LNCaP clone FGC (cell line): Measurements from ENCODE around the gene EIF4G3.
A peak's percentile ranks its signal among the peaks of the same experiment; 100 is the strongest.

Experiments
- DNase-seq: peaks from one replicate; pipeline ENCODE4 v3.0.0-alpha.2; 2011; ENCODE audit warnings: low read depth
- H3K4me3 ChIP-seq: 2 replicates; pipeline ENCODE4 v1.5.1; 2011; ENCODE audit warnings: mild to moderate bottlenecking, low read depth, low read length, control low read depth
- TF ChIP-seq, protein P1 (sequence below): IDR thresholded peaks from 2 replicates; pipeline ENCODE4 v1.5.1; 2012; ENCODE audit warnings: mild to moderate bottlenecking; ENCODE audit not compliant: control insufficient read depth, insufficient read depth; ENCODE audit errors: extremely low read depth

EIF4G3 gene

DNA sequence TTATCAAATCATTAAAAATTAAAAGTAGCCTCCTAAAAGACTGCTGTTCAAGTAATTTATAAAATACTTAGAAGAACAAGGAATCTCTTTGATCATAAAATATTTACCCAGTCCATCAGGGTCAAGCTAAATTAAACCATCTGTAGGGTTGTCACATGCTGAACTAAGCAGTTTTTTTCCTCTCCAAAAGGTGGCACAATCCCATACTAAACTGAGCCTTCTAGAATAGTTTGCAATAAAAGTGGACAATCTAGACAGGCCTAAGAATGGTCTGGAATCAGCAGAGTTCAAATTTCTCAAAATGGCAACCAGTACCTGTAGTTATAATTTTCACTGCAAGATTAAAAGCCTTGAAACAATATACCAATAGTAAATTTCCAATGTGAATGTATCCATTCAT is 194.8 kb downstream of the EIF4G3 start:
- TF ChIP-seq, protein P1, sequence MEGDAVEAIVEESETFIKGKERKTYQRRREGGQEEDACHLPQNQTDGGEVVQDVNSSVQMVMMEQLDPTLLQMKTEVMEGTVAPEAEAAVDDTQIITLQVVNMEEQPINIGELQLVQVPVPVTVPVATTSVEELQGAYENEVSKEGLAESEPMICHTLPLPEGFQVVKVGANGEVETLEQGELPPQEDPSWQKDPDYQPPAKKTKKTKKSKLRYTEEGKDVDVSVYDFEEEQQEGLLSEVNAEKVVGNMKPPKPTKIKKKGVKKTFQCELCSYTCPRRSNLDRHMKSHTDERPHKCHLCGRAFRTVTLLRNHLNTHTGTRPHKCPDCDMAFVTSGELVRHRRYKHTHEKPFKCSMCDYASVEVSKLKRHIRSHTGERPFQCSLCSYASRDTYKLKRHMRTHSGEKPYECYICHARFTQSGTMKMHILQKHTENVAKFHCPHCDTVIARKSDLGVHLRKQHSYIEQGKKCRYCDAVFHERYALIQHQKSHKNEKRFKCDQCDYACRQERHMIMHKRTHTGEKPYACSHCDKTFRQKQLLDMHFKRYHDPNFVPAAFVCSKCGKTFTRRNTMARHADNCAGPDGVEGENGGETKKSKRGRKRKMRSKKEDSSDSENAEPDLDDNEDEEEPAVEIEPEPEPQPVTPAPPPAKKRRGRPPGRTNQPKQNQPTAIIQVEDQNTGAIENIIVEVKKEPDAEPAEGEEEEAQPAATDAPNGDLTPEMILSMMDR, result peak; percentile 38
- no peak overlapping the region for H3K4me3 ChIP-seq
- no peak for DNase-seq

DNA sequence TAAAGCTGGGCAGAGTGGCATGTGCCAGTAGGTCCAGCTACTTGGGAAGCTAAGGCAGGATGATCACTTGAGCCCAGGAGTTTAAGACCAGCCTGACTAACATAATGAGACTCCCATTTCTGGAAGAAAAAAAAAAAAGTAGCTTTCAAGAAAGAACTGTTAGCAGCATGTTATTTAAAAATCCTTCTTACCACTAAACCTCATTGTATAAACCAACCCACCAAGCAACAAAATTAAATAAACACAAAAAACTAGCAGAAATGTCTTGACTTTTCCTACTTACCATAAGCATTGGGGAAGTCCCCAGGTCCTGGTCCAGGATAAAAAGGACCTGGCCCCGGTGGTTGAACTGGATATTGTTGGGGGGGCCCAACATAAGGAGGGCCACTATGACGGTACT is 196.6 kb downstream of the EIF4G3 start:
- TF ChIP-seq, protein P1, result no peak
- no peak for DNase-seq
- H3K4me3 ChIP-seq, result no peak overlapping the region

DNA sequence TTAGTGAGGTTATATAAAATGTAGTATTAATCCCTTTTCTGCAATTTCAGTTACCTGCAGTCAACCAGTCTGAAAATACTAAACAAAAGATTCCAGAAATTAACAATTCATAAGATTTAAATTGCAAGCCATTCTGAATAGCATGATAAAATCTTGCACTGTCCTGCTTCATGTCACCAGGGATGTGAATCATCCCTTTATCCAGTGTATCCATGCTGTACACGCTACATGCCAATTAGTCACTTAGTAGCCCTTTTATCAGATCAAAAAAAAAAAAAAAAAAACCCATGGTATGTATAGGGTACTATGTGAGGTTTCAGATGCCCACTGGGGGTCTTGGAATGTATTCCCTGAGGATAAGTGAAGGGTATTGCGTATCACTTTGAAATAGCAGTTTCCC is 198.3 kb downstream of the EIF4G3 start:
- no peak overlapping the region for H3K4me3 ChIP-seq
- DNase-seq, result no peak
- TF ChIP-seq, protein P1, result no peak

- no peak for DNase-seq
- TF ChIP-seq, protein P1, result no peak
These were observed 201.0 kb downstream of the EIF4G3 start for GRCh38 chr1:20975668-20976067.

DNA sequence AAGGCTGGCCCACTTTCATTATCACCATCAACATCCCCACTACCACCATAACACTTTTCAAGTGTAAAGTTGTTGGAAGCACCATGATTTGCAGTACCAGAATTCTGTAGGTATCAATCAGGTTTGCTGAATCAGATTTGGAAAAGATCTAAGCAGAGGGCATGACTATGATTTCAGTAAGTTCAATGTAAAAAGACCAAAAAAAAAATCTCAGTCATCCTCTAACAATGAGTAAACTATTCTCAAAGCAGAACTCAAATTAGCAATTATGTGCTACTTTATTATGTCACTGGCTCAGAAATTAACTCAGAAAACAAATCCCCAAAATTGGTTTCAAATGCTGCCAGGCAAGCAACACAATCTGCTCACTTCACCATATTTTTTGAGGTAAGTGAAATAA is 201.7 kb downstream of the EIF4G3 start:
- no peak for DNase-seq
- H3K4me3 ChIP-seq, result no peak overlapping the region
- TF ChIP-seq, protein P1, result no peak

More at GRCh38 chr1:20975668-20976067, 201.0 kb downstream of the EIF4G3 start:
- no peak overlapping the region for H3K4me3 ChIP-seq

DNA sequence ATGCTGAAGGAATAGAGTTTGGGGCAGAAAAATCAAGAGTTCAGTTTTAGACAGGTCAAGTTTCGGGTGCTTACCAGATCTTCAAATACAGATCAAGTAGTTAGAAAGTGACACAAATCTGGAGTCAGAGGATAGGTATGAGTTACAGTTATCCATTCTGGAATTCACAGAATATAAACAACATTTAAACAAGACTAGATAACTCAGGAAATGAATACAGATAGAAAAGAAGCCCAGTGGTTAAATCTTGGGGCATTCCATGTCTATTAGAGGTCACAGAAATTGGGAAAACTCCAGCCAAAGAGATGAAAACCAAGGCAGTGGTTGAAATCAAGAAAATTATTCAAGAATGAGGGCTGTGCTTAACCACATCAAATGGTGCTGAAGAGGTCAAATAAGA is 202.6 kb downstream of the EIF4G3 start:
- no peak overlapping the region for H3K4me3 ChIP-seq
- TF ChIP-seq, protein P1, result no peak
- no peak for DNase-seq

GRCh38 chr1:20972855-20973254 is 203.8 kb downstream of the EIF4G3 start:
- DNase-seq, result no peak
- H3K4me3 ChIP-seq, result no peak overlapping the region
- TF ChIP-seq, protein P1, result no peak
